SK-N-SH (cell line): ENCODE measurements around the gene DLL4.

Source experiments
- CTCF ChIP-seq: fragments of 200-600 bp; sonication (generic); IDR thresholded peaks from 2 replicates; pipeline ENCODE4 v1.6.1; 2017; ENCODE audit warnings: antibody characterized with exemption, mild to moderate bottlenecking, moderate library complexity
- EP300 ChIP-seq, 2 experiments: IDR thresholded peaks; 2 replicates each; pipeline versions ENCODE4 v1.4.0 to v1.6.1; 2012; ENCODE audit warnings: borderline replicate concordance in 1 of 2, low read depth in 1 of 2, low read length in 1 of 2
- EZH2phosphoT487 ChIP-seq: fragments of 200-600 bp; sonication (generic); IDR thresholded peaks from 2 replicates; pipeline ENCODE4 v1.6.1; 2017; ENCODE audit warnings: low read depth, mixed run types, mild to moderate bottlenecking, antibody characterized with exemption, moderate library complexity, borderline replicate concordance
- MAX ChIP-seq: IDR thresholded peaks from 2 replicates; pipeline ENCODE4 v1.4.0; 2012; ENCODE audit warnings: low read depth
- MEF2A ChIP-seq: IDR thresholded peaks from 2 replicates; pipeline ENCODE4 v1.4.0; 2012; ENCODE audit warnings: low read depth, borderline replicate concordance
- MXI1 ChIP-seq: IDR thresholded peaks from 2 replicates; pipeline ENCODE4 v1.6.1; 2012; ENCODE audit warnings: mild to moderate bottlenecking, low read depth, low read length, improper control_type of control experiment
- POLR2AphosphoS5 ChIP-seq: IDR thresholded peaks from 2 replicates; pipeline ENCODE4 v1.6.1; 2012; ENCODE audit warnings: low read depth, low read length
- SIN3A ChIP-seq: IDR thresholded peaks from 2 replicates; pipeline ENCODE4 v1.6.1; 2012; ENCODE audit warnings: low read depth, mild to moderate bottlenecking, low read length, moderate library complexity, borderline replicate concordance
- TF ChIP-seq, protein P1 (sequence below): IDR thresholded peaks from 2 replicates; pipeline ENCODE4; 2012
- TF ChIP-seq, protein P2 (sequence below): IDR thresholded peaks from 2 replicates; pipeline ENCODE4 v1.6.1; 2012; ENCODE audit warnings: mild to moderate bottlenecking, low read depth, low read length, moderate library complexity

DNA sequence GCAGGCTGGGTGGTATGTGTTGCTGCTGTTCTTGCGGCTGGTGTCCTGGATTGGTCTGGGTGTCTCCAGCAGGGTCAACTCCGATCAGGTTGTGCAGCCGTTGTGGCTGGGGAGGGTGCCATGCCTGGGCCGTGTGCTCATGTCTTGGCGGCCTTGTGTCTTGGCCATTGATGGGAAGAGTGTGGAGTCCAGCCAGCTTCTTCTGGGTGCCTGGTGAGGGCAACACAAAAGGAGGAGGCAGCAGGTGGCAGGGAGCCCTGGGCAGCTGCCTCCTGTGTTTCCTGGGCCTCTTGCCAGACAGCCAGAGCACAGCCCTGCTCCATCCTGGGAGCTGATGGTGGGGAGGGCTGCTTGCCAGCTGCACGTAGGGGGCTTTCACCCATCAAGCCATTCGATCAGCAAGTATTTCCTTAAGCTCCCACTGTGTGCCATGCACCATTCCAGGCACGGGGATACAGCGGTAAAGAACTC is 28.5 kb downstream of the DLL4 start:
- TF ChIP-seq EP300 (IDR thresholded peaks at IDR 0.05; ENCODE audit: borderline replicate concordance in 1 of 2, low read depth in 1 of 2, low read length in 1 of 2) (no peak), CTCF (no peak), SIN3A (no peak), EZH2phosphoT487 (no peak), MEF2A (no peak), MAX (no peak), MXI1 (no peak), POLR2AphosphoS5 (peak; percentile 14; the same call in 1 of the 2 replicates)
- TF ChIP-seq, protein P1, sequence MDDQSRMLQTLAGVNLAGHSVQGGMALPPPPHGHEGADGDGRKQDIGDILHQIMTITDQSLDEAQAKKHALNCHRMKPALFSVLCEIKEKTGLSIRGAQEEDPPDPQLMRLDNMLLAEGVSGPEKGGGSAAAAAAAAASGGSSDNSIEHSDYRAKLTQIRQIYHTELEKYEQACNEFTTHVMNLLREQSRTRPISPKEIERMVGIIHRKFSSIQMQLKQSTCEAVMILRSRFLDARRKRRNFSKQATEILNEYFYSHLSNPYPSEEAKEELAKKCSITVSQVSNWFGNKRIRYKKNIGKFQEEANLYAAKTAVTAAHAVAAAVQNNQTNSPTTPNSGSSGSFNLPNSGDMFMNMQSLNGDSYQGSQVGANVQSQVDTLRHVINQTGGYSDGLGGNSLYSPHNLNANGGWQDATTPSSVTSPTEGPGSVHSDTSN, result no peak
- TF ChIP-seq, protein P2, sequence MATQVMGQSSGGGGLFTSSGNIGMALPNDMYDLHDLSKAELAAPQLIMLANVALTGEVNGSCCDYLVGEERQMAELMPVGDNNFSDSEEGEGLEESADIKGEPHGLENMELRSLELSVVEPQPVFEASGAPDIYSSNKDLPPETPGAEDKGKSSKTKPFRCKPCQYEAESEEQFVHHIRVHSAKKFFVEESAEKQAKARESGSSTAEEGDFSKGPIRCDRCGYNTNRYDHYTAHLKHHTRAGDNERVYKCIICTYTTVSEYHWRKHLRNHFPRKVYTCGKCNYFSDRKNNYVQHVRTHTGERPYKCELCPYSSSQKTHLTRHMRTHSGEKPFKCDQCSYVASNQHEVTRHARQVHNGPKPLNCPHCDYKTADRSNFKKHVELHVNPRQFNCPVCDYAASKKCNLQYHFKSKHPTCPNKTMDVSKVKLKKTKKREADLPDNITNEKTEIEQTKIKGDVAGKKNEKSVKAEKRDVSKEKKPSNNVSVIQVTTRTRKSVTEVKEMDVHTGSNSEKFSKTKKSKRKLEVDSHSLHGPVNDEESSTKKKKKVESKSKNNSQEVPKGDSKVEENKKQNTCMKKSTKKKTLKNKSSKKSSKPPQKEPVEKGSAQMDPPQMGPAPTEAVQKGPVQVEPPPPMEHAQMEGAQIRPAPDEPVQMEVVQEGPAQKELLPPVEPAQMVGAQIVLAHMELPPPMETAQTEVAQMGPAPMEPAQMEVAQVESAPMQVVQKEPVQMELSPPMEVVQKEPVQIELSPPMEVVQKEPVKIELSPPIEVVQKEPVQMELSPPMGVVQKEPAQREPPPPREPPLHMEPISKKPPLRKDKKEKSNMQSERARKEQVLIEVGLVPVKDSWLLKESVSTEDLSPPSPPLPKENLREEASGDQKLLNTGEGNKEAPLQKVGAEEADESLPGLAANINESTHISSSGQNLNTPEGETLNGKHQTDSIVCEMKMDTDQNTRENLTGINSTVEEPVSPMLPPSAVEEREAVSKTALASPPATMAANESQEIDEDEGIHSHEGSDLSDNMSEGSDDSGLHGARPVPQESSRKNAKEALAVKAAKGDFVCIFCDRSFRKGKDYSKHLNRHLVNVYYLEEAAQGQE, result no peak
